NCI-H128 (cell line): ENCODE measurements around the gene PTGDR.

ENCODE experiments used
- DNase-seq: peaks from one replicate; lab custom pipeline; 2025; ENCODE audit not compliant: unreplicated experiment; lab: John Stamatoyannopoulos, UW

Gene PTGDR

DNA sequence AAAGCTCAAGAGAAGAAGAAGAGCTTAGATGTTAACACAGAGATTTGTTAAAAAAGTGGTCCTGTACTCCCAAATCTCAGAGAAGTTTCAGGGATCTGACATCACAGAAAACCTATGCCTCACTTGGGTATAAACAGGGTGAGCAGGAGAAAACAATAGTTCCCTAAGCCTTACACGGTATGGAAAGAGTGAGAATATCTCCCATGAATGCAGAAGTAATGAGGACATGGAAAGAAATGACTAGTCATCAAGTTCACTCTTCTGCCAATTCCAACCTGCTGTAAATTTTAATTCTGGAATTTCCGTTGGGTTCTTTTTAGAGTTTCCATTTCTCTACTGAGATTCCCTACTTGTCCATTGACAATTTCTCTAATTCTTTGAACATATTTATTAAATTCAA, 40.4 kb downstream of the PTGDR start:
- no peak for DNase-seq

DNA sequence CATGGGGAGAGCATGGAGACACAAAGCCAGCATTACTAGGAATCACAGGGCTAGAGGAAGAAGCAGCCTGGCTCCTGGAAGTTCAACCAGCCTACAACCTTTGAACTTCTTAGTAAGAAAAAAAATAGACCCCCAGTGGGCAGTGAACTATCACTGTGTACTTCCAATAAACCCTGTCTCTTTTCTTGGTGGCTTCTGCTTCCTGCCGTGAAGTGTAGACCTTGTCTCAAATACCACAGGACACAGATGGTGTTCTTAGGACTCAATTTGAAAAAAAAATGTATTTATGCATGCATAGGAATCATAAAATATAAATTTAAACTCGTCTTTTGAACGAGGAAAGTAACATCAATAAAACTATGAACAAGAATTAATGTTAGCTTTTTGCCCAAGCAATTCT, 43.0 kb downstream of the PTGDR start:
- DNase-seq: no peak

DNA sequence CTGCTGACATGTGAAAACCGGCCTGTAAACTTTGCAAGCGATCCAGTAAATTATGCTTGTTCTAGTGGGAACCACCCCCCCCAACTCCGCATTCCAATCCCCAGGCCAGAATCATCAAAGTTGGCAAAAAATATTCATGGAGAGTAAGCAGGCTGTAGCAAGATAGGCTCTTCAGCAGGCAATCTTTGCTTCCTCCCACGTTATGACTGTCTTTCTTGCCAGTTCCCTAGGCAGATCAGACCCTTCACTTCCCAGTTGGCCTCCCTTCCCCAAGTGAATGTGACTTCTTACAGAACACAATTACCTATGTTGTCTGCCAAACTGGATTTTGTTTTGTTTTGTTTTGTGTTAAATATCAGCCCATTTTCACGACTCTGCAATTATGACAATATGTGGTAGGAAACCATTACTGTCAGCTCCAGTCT, 45.4 kb downstream of the PTGDR start:
- DNase-seq: no peak

DNA sequence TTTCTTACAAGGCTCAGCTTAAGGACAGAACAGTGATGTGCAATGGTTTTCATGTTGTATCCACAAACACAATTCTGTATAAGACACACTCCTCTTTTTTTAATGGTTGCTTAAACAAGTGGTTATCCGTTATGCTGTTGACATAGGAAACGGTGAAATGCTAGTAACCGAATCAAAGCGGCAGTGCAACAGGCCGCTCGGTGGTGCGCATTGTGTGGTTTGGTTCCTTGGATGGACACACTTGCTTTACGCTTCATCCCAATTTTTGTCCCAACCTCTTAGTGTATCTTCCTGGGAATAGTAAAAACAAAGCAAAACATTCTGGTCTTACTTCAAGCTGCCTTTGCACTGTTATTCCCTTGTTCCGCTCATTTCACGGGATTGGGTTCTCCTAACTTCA, 46.0 kb downstream of the PTGDR start:
- no peak for DNase-seq

DNA sequence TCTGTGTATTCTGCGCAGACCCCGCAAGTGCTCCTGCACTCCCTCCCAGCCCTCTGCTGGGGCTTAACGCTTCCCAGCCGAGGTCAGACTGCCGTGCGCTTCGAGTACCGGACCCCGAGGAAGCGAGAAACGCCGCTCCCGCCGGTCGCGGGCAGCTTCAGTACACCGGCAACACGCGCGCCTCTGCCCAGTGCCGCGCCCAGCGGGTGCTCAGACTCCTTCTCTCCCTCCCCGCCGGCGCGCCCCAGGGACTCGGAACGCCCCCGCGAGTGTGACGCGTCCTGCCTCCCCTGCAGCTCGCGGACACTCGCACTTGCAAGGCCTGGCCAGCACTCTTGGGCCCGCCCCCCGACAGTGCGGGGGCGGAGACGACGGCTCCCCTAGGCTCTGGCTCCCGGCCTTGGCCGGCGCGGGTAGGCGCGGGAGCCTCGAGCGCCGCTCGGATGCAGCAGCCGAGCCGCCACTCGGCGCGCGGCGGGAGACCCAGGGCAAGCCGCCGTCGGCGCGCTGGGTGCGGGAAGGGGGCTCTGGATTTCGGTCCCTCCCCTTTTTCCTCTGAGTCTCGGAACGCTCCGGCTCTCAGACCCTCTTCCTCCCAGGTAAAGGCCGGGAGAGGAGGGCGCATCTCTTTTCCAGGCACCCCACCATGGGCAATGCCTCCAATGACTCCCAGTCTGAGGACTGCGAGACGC, 46.6 kb downstream of the PTGDR start, which contains the start of gene PTGER2:
Gene PTGER2, plus strand, starts transcription at position 410 of the 692 bp plus-strand sequence. Its CDS starts 237 bp downstream, at position 647.
- peak; percentile 25 for DNase-seq

DNA sequence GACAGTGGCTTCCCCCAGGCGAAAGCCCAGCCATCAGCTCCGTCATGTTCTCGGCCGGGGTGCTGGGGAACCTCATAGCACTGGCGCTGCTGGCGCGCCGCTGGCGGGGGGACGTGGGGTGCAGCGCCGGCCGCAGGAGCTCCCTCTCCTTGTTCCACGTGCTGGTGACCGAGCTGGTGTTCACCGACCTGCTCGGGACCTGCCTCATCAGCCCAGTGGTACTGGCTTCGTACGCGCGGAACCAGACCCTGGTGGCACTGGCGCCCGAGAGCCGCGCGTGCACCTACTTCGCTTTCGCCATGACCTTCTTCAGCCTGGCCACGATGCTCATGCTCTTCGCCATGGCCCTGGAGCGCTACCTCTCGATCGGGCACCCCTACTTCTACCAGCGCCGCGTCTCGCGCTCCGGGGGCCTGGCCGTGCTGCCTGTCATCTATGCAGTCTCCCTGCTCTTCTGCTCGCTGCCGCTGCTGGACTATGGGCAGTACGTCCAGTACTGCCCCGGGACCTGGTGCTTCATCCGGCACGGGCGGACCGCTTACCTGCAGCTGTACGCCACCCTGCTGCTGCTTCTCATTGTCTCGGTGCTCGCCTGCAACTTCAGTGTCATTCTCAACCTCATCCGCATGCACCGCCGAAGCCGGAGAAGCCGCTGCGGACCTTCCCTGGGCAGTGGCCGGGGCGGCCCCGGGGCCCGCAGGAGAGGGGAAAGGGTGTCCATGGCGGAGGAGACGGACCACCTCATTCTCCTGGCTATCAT, 47.3 kb downstream of the PTGDR start:
- DNase-seq: no peak

DNA sequence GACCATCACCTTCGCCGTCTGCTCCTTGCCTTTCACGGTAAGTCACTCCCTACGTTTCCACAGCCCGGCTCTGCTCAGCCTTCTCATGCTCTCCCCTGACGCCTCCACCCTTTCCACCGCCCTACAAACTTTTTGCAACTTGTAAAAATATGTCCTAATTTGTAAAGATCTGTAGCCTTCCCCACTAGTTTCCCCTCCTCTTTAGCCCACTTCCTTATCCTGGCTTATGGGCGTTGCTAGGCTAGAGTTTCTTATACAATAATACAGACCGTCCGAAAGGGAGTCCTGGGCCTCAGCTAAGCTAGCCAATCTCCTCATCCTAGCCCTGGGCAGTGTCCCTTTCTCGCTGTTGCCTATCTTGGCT, 47.8 kb downstream of the PTGDR start:
- no peak for DNase-seq

DNA sequence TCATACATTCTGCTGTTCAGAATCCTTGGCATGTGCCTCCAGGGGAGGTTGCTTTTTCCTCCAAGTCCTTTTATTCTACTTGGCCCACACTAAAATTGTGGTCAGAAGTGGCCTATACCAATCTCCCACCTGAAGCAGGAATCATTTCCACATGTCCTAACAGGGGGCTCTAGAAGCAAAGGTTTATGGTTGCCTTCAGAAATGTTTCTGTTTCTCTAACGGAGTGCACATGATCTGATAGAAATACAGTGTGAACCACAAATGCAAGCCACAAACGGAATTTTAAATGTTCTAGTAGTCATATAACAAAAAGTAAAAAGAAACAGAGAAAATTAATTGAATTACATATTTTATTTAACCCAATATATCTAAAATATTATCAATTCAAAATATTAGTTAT, 50.6 kb downstream of the PTGDR start:
- no peak for DNase-seq

DNA sequence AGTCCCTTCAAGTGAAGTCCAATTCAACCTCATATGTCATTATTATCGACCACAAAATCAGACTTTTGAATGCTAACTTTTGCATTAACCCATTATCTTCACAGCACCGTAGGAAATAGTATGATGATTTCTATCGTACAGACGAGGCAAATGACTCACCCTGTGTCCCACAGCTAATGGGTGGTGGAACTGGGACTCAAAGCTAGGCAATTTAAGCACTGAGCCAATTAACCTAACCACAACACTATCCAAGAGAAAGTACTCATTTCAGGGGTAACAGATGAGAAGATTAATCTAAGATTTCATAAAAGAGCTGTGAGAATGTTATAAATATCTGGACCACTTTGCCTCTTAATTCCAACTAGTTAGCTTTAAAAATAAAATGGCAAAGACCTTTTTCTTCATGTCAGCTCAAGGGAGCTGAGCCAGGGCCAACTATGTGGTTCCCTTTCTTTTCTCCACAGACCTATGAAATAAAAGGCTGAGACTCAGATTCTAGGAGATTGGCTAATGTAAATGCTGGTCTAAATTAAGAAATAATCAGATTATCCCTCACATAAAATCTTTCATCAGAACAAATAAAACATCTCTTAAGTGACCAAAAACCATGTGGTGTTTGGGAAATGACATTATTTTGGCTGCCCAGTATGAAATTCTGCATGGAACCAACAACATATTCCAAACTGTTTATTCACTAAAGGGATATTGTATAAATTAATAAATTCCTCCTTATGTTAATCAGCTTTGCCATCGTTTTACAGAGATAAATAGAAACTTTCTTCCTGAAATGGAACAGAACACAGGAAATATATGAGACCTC, 51.5 kb downstream of the PTGDR start:
- DNase-seq: no peak

DNA sequence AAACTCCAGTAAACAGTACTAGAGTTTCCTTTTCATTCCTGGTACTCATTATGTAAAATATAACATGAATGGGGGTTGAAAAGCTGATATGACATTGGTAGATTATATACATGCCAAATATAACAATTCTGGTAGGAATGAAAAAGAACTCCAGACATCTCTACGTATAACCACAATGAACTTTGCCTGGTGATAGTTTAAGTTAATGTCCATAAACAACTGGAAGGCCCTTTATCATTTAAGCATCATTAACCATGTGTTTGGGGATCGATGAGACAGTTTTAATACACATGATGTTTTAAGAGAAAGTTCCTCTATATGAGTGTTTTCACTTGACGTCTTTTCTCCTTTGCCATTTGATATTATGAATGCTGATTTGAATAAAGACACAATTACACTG, 52.4 kb downstream of the PTGDR start:
- DNase-seq: no peak

DNA sequence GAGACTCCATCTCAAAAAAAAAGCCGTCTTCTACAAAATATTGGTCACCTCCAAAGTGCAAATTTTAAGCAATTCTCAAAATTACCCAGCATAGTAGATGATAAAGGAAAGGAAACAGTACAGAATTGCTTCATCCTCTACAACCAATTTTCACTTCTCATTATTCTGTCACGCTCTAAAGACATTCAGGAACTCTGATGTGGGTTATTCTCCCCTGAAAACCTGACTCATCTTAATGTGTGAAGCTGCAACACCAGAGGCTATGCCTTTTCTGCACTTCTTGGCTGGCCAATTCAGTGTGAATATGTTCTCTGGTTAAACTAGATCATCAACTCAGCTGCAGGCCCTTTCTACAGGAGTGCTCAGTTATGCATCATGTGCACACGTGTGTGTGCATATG, 57.6 kb downstream of the PTGDR start:
- no peak for DNase-seq

DNA sequence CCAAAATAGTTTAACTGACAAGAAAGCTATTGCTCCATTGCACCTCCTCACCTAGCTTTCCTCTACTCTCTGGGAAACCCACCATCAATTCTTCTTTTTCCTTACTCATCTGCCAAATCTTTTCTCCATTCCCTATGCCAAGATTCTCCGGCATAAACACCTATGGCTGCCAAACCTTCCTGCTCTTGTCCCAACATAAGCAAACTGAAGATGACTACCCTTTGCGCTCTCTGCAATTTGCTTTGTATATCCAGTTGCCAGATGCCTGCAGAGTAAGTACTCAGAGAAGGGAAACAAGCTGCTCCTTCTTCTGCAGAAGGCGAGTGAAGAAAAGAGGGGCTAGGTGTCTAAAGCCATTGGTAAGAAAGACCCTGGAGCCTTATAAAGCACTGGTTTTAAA, 58.1 kb downstream of the PTGDR start:
- DNase-seq: no peak
